Small intestine (tissue), 7 donors: Measurements from ENCODE around the gene POU2F2. TPM values are rescaled to one million over a fixed set of nuclear protein-coding genes. Genes with fewer than 3 reads are reported as not detected.

Experiments used
- DNase-seq, 2 donors: peaks; one replicate each; pipeline versions ENCODE4 v3.0.0 to v3.0.0-alpha.2; 2013
- FAIRE-seq: peaks from 2 replicates; lab custom pipeline; 2012; peaks lifted over from hg19 to GRCh38; lab: Jason Lieb, UNC
- H3K27ac ChIP-seq, 3 donors: one replicate each; pipeline ENCODE4 v1.5.1; 2013; ENCODE audit warnings: low read length in 2 of 3, mild to moderate bottlenecking in 2 of 3, control low read depth in 1 of 3, inconsistent platforms in 1 of 3, low read depth in 1 of 3, moderate library complexity in 1 of 3
- H3K27me3 ChIP-seq, 3 donors: one replicate each; pipeline ENCODE4 v1.6.1; 2013; ENCODE audit warnings: low read length in 3 of 3, inconsistent platforms in 1 of 3; ENCODE audit not compliant: control insufficient read depth in 3 of 3, insufficient read depth in 3 of 3
- H3K36me3 ChIP-seq, 3 donors: one replicate each; pipeline ENCODE4 v1.6.1; 2013; ENCODE audit warnings: low read length in 3 of 3, inconsistent platforms in 1 of 3, low read depth in 1 of 3, mild to moderate bottlenecking in 1 of 3, moderate library complexity in 1 of 3; ENCODE audit not compliant: control insufficient read depth in 3 of 3, insufficient read depth in 2 of 3
- H3K4me1 ChIP-seq, 3 donors: one replicate each; pipeline ENCODE4 v1.6.1; 2013; ENCODE audit warnings: low read length in 2 of 3, inconsistent platforms in 1 of 3, low read depth in 1 of 3, mild to moderate bottlenecking in 1 of 3, moderate library complexity in 1 of 3; ENCODE audit not compliant: control insufficient read depth in 3 of 3, insufficient read depth in 2 of 3
- H3K4me3 ChIP-seq, 3 donors: one replicate each; pipeline ENCODE4 v1.5.1; 2013; ENCODE audit warnings: low read length in 3 of 3, control low read depth in 1 of 3, inconsistent platforms in 1 of 3, low read depth in 1 of 3, mild to moderate bottlenecking in 1 of 3, moderate library complexity in 1 of 3
- H3K9me3 ChIP-seq, 2 donors: one replicate each; pipeline ENCODE4 v1.6.1; 2013; ENCODE audit warnings: low read depth in 1 of 2, low read length in 1 of 2; ENCODE audit not compliant: control insufficient read depth in 2 of 2, insufficient read depth in 1 of 2
- WGBS, 3 donors: extraction: QIAGEN DNeasy Blood & Tissue Kit; methylation state at CpG; one replicate each; pipeline ENCODE4 v1.1.7; 2013; 5-methylcytosine and 5-hydroxymethylcytosine counted together
- polyA plus RNA-seq, 4 donors: library from polyadenylated mRNA; stranded (reverse) in 3 of 4; unstranded in 1 of 4; fragments of 200-250 nt in 3 of 4; fragments of 120-200 nt in 1 of 4; gene quantifications; one replicate each; pipeline versions ENCODE4 v1.2.1 to v1.2.3, GENCODE V29; 2013
- donor health status: healthy with polysubstance abuse.
- donor health status: control.
- donor health status: control.
- donor health status: Bipolar disorder and iron deficiency.
- donor health status: healthy.

POU2F2 gene
- polyA plus RNA-seq, 4 donors, result 0.45 to 2.7 (median 1.9) TPM

DNA sequence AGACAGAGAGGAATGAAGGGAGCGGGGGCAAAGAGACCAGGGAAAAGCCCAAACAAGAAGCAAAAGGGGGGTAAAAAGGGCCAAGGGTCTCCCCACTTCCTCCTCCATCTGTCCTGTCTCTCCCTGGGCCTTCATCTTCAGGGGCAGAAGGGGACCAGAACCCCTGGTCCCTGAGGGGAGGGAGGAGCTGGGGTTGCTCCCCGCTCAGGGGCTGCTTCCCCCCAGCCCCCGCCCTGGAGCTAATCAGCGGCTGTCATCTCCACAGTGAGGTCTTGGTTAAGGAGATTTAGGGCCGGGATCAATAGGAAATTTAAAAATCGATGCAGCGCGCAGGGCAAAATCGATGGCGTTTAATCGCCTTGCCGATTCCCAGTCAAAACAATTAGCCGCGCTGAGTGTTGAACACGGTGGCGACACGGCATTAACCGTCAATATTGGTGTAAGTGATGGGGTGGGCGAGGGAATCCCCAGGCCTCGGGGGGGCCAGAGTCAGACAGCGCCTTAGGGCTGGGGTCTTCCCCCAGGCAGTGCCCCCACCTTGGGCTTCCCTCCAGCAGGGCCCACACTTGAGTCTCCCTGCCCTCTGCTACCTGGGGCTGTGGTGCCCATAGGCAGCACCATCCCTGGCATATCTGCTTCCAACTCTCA, 29.5 kb upstream of the POU2F2 start:
- Histone ChIP-seq H3K9me3 (no peaks in the 10 kb centered on the region), H3K4me3 (no peak overlapping the region), H3K36me3 (no peaks in the 10 kb centered on the region), H3K27ac (no peak overlapping the region), H3K27me3 (peaks cover 0 to 22% (median 0%) of the 10 kb centered on the region in 3 donors), H3K4me1 (no peaks in the 10 kb centered on the region)
- DNase-seq (no peak), FAIRE-seq (no peak)
- WGBS, 3 donors, result 77 to 80% (median 79%) methylated on average over 21 of the region's 21 CpGs

DNA sequence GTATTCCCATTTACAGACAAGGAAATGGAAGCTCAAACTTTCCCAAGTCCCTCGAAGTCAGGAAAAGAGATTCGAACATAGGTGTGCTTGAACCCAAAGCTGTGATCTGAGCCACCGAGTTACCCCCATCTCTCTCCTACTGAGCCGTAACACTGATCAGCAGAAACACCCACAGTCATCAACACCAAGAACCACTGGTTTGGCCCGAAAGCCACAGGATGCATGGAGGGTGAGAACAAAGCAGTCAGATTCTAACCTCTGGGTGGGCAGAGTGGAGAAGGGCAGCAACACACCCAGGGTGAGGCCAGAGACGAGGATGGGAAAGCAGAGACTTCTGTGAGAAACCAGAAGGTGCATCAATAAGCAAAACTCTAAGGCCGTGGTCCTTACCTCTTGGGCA, 27.7 kb upstream of the POU2F2 start:
- Histone ChIP-seq H3K4me3 (no peak overlapping the region), H3K36me3 (no peaks in the 10 kb centered on the region), H3K27ac (no peak overlapping the region), H3K27me3 (peaks cover 0 to 31% (median 0%) of the 10 kb centered on the region in 3 donors), H3K4me1 (no peaks in the 10 kb centered on the region), H3K9me3 (no peaks in the 10 kb centered on the region)
- no peak for DNase-seq
- FAIRE-seq, result no peak
- 76 to 79% (median 77%) methylated on average over 7 of the region's 7 CpGs for WGBS, 3 donors

DNA sequence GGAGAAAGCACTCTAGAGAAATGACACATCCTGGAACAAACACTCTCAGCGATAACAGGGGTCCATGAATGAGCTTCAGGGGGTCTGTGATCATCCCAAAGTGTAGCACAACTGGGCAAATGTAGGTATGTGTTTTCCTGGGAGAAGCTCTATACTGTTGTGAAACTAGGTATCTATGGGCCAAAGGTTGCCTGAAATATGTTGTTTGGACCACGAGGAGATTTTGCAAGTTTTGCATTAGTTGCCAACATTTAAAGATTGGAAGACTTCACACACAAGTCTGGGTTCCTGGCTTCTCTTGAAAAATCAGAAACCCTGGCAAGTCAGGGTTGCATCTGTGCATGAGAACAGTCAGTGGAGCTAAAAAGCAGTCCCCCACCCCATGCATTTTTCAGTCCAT, 26.7 kb upstream of the POU2F2 start:
- 36 to 52% (median 41%) methylated on average over 2 of the region's 2 CpGs for WGBS, 3 donors
- Histone ChIP-seq H3K4me1 (no peaks in the 10 kb centered on the region), H3K27me3 (peaks cover 0 to 41% (median 0%) of the 10 kb centered on the region in 3 donors), H3K27ac (no peak overlapping the region), H3K36me3 (no peaks in the 10 kb centered on the region), H3K9me3 (no peaks in the 10 kb centered on the region), H3K4me3 (no peak overlapping the region)
- no peak for FAIRE-seq
- peak in 1 of 2 donors; percentile 18 for DNase-seq

DNA sequence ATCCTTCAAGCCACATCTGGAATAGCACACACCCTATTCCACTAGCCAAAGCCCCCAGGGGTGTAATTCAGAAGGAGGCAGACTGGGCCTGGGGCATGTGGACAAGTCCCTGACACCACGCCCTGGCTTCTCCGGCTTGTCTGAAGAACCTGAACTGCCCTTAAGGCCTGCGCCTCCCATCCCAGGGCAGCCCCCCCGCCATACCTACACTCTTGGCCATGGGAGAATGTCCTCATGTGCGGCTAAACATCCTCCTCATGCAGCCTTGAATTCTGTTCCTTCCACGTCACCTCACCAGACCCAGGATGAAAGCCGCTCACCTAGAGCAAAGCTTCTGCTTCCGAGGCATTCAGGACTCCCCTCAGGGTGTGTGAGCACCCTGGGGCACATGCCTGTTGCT, 24.3 kb upstream of the POU2F2 start:
- H3K27ac ChIP-seq, result no peak overlapping the region
- DNase-seq, result no peak
- WGBS, 3 donors, result 88 to 95% (median 92%) methylated on average over 8 of the region's 8 CpGs
- H3K4me1 ChIP-seq, result no peaks in the 10 kb centered on the region
- FAIRE-seq, result no peak
- no peaks in the 10 kb centered on the region for H3K9me3 ChIP-seq
- H3K36me3 ChIP-seq, result no peaks in the 10 kb centered on the region
- H3K4me3 ChIP-seq, result no peak overlapping the region
- peaks cover 2 to 50% (median 5%) of the 10 kb centered on the region in 3 donors for H3K27me3 ChIP-seq

DNA sequence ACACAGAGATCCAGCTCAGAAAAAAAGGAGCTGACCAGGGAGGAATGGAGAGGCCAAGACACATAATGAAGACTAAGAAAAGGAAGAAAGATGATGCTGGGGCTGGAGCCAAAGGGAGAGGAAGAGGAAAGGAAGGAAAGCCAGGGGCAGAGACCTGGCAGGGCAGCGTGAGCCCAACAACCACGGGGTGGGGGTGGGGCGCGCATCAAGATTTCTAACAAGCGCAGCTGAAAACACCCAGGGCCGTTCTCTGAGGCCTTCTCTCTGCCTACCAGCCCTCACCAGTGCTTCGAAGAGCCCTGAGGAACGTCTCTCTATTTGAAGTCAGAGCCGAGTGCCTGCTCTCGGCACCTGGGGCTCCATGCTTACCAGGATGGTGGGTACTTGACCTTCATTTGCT, 23.6 kb upstream of the POU2F2 start:
- no peak overlapping the region for H3K27ac ChIP-seq
- DNase-seq (no peak), FAIRE-seq (no peak)
- H3K9me3 ChIP-seq, result no peaks in the 10 kb centered on the region
- no peak overlapping the region for H3K4me3 ChIP-seq
- H3K36me3 ChIP-seq, result no peaks in the 10 kb centered on the region
- peaks cover 2 to 54% (median 8%) of the 10 kb centered on the region in 3 donors for H3K27me3 ChIP-seq
- H3K4me1 ChIP-seq, result no peaks in the 10 kb centered on the region
- WGBS, 3 donors, result 54 to 82% (median 71%) methylated on average over 10 of the region's 10 CpGs

DNA sequence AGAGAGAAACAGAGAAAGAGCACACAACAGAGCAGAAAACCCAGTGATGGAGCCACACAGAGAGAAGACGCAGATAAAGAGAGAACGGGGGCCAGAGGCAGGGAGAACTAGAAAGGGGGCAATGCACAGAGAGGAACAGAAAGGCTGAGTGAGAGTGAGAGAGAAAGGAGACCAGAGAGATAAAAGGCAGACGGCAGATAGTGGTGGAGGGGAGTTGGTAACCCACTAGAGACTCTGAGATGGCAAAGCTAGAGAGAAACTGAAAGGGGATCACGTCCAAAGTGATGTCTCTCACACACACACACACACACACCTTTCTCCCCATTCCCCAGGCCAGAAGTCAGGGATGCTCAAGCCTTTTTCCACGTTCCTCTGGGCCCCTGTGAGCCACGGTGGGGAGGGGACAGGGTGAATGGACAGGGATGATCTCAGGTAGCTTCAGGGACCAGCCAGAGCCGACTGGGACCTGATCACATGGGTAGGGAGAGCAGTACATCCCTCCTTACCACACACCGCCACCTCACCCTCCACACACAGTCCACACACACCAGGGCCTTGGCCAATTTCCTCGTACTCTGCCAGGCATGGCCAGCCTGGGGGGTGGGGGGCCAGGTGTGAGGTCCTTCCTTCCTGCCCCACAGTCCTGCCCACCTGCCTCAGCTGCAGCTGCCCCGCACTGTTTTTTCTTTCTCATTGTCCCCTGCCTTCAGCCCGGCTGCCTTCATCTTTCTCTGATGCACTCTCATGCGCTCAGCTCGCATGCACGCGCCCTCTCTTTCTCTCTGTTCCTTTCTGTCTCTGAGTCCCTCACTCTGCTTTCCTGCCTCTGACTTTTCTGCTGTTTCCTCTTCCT, 22.5 kb upstream of the POU2F2 start:
- H3K27ac ChIP-seq, result no peak overlapping the region
- no peaks in the 10 kb centered on the region for H3K4me1 ChIP-seq
- DNase-seq (no peak), FAIRE-seq (no peak)
- WGBS, 3 donors, result 36 to 47% (median 47%) methylated on average over 15 of the region's 15 CpGs
- no peaks in the 10 kb centered on the region for H3K9me3 ChIP-seq
- H3K36me3 ChIP-seq, result no peaks in the 10 kb centered on the region
- peaks cover 2 to 56% (median 11%) of the 10 kb centered on the region in 3 donors for H3K27me3 ChIP-seq
- H3K4me3 ChIP-seq, result no peak overlapping the region

DNA sequence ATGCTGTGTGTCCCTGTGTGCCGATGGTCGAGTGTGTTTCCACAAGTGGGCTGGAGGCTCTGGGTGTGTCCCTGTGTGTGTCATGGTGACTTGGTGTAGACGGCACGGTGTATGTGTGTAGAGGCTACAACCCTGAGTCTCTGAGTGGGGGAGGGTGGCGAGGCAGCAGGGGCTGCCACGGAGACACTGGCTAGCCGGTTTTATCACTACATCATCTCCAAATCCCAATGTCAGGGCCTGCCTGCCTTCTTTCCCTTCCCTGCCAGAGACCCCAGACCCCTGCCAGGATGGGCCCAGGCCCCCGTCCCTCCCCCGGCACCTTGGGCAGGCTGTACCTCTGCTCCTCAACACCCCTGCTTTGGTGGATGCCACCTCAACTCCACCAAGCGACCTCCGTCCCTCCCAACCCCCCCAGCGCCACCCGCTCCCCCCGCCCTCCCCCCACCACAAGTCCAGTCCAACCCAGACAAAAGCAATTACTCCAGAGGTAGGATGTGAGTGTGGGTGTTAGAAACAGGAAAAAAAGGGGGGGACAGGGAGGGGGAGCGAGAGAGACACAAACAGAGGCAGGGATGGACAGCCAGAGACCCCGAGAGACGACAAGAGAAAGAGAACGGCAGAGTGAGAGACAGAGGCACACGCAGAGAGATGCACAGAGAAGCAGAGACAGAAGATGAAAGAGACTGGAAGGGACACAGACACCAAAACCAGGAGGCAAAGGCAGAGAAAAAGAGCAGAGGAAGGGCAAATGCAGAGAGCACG, 21.6 kb upstream of the POU2F2 start:
- Histone ChIP-seq H3K27ac (no peak overlapping the region), H3K4me3 (no peak overlapping the region), H3K36me3 (no peaks in the 10 kb centered on the region), H3K9me3 (no peaks in the 10 kb centered on the region), H3K4me1 (no peaks in the 10 kb centered on the region), H3K27me3 (peaks cover 2 to 60% (median 11%) of the 10 kb centered on the region in 3 donors)
- WGBS, 3 donors, result 30 to 53% (median 42%) methylated on average over 19 to 20 of the region's 20 CpGs
- FAIRE-seq (no peak), DNase-seq (no peak)
